Astrocyte (in vitro differentiated cells and primary cell): Measurements from ENCODE around the gene GRID2. TPM values are rescaled to one million over a fixed set of nuclear protein-coding genes. Genes with fewer than 3 reads are reported as not detected.

Source experiments
- DNase-seq: peaks from one replicate; pipeline ENCODE4 v3.0.0-alpha.2; 2010; ENCODE audit warnings: low read depth
- FAIRE-seq: peaks from 2 replicates; lab custom pipeline; 2011; peaks lifted over from hg19 to GRCh38; lab: Jason Lieb, UNC
- H2AFZ ChIP-seq: 2 replicates; pipeline ENCODE4 v1.6.0; 2012; ENCODE audit warnings: low read depth, low read length, inconsistent platforms
- H3K27ac ChIP-seq: 2 replicates; pipeline ENCODE4 v1.5.1; 2011; ENCODE audit warnings: low read depth, low read length, inconsistent platforms
- H3K27me3 ChIP-seq: 2 replicates; pipeline ENCODE4 v1.6.0; 2011; ENCODE audit warnings: low read length, inconsistent platforms; ENCODE audit not compliant: insufficient read depth
- H3K36me3 ChIP-seq: 2 replicates; pipeline ENCODE4 v1.5.1; 2011; ENCODE audit warnings: low read length, inconsistent platforms; ENCODE audit not compliant: insufficient read depth
- H3K4me1 ChIP-seq: 2 replicates; pipeline ENCODE4 v1.5.1; 2011; ENCODE audit warnings: low read length, inconsistent platforms; ENCODE audit not compliant: insufficient read depth
- H3K4me2 ChIP-seq: 2 replicates; pipeline ENCODE4 v1.6.0; 2012; ENCODE audit warnings: low read length, inconsistent platforms
- H3K4me3 ChIP-seq: 2 replicates; pipeline ENCODE4 v1.5.1; 2011; ENCODE audit warnings: low read depth, mild to moderate bottlenecking, low read length, inconsistent platforms; ENCODE audit not compliant: insufficient read depth
- H3K79me2 ChIP-seq: 2 replicates; pipeline ENCODE4 v1.6.0; 2012; ENCODE audit warnings: mild to moderate bottlenecking, low read length, inconsistent platforms; ENCODE audit not compliant: insufficient read depth
- H3K9ac ChIP-seq: 2 replicates; pipeline ENCODE4 v1.6.0; 2012; ENCODE audit warnings: mild to moderate bottlenecking, low read length, inconsistent platforms
- H3K9me3 ChIP-seq: 2 replicates; pipeline ENCODE4 v1.5.1; 2012; ENCODE audit warnings: low read depth, mild to moderate bottlenecking, low read length, inconsistent platforms; ENCODE audit not compliant: insufficient read depth
- H4K20me1 ChIP-seq: 2 replicates; pipeline ENCODE4 v1.6.0; 2012; ENCODE audit warnings: low read length, inconsistent platforms; ENCODE audit not compliant: insufficient read depth
- H3K27ac Mint-ChIP-seq: one replicate; pipeline ENCODE4 v1.8.0; 2021; ENCODE audit warnings: mild to moderate bottlenecking, mixed read lengths; ENCODE audit not compliant: unreplicated experiment
- H3K27me3 Mint-ChIP-seq: one replicate; pipeline ENCODE4 v1.8.0; 2021; ENCODE audit warnings: low read depth, mixed read lengths; ENCODE audit not compliant: unreplicated experiment
- H3K36me3 Mint-ChIP-seq: one replicate; pipeline ENCODE4 v1.8.0; 2021; ENCODE audit warnings: low read depth, mixed read lengths; ENCODE audit not compliant: unreplicated experiment
- H3K4me1 Mint-ChIP-seq: one replicate; pipeline ENCODE4 v1.8.0; 2021; ENCODE audit warnings: low read depth, mixed read lengths; ENCODE audit not compliant: unreplicated experiment
- H3K4me3 Mint-ChIP-seq: one replicate; pipeline ENCODE4 v1.8.0; 2021; ENCODE audit warnings: mild to moderate bottlenecking, moderate library complexity, mixed read lengths; ENCODE audit not compliant: unreplicated experiment
- H3K9me3 Mint-ChIP-seq: one replicate; pipeline ENCODE4 v1.8.0; 2021; ENCODE audit warnings: mild to moderate bottlenecking, mixed read lengths; ENCODE audit not compliant: unreplicated experiment
- EZH2 ChIP-seq: IDR thresholded peaks from 2 replicates; pipeline ENCODE4 v1.6.1; 2012; ENCODE audit warnings: mild to moderate bottlenecking, low read length, inconsistent platforms; ENCODE audit not compliant: insufficient read depth
- total RNA-seq: library from RNA; stranded (reverse); gene quantifications from 2 replicates; pipeline ENCODE4 v1.2.1, GENCODE V29; 2021
- TF ChIP-seq, protein P1 (sequence below): IDR thresholded peaks from 2 replicates; pipeline ENCODE4 v1.5.1; 2011; ENCODE audit warnings: low read depth, mild to moderate bottlenecking, inconsistent platforms, low read length, moderate library complexity; ENCODE audit not compliant: insufficient read depth

GRID2 gene
- total RNA-seq, 1 donor from 2014 or later, result 0.14 TPM

DNA sequence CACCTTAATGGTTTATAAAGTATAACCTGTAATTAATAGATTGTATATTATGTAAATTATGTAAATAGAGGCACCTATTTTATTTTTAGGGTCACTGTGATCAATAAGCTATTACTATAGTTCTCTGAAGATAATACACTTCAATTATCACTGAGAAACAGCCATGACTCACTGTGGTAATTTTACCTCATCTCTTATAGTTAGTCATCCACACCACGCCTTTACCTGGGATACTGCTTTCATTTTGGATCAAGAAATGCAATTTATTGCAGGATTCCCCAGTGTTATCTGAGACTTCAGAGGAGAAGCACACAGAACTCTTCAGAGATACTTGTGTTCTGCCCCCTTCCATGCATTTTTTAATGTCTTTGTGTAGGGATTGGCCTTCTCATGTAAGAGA lies 1176.7 kb downstream of the GRID2 start:
- no peak overlapping the region for H3K4me3 Mint-ChIP-seq
- Histone ChIP-seq H3K4me2 (no peak overlapping the region), H3K9ac (no peak overlapping the region), H2AFZ (no peak overlapping the region), H3K27ac (no peak overlapping the region), H3K79me2 (no peaks in the 10 kb centered on the region), H3K36me3 (no peaks in the 10 kb centered on the region), H3K9me3 (no peaks in the 10 kb centered on the region), H3K27me3 (no peaks in the 10 kb centered on the region), H3K4me3 (no peak overlapping the region), H3K4me1 (no peaks in the 10 kb centered on the region), H4K20me1 (no peaks in the 10 kb centered on the region)
- no peaks in the 10 kb centered on the region for H3K4me1 Mint-ChIP-seq
- no peaks in the 10 kb centered on the region for H3K9me3 Mint-ChIP-seq
- H3K27me3 Mint-ChIP-seq, result no peaks in the 10 kb centered on the region
- DNase-seq (no peak), FAIRE-seq (no peak)
- TF ChIP-seq, protein P1, sequence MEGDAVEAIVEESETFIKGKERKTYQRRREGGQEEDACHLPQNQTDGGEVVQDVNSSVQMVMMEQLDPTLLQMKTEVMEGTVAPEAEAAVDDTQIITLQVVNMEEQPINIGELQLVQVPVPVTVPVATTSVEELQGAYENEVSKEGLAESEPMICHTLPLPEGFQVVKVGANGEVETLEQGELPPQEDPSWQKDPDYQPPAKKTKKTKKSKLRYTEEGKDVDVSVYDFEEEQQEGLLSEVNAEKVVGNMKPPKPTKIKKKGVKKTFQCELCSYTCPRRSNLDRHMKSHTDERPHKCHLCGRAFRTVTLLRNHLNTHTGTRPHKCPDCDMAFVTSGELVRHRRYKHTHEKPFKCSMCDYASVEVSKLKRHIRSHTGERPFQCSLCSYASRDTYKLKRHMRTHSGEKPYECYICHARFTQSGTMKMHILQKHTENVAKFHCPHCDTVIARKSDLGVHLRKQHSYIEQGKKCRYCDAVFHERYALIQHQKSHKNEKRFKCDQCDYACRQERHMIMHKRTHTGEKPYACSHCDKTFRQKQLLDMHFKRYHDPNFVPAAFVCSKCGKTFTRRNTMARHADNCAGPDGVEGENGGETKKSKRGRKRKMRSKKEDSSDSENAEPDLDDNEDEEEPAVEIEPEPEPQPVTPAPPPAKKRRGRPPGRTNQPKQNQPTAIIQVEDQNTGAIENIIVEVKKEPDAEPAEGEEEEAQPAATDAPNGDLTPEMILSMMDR, result no peak
- no peak for TF ChIP-seq EZH2
- no peaks in the 10 kb centered on the region for H3K36me3 Mint-ChIP-seq
- H3K27ac Mint-ChIP-seq, result no peak overlapping the region

DNA sequence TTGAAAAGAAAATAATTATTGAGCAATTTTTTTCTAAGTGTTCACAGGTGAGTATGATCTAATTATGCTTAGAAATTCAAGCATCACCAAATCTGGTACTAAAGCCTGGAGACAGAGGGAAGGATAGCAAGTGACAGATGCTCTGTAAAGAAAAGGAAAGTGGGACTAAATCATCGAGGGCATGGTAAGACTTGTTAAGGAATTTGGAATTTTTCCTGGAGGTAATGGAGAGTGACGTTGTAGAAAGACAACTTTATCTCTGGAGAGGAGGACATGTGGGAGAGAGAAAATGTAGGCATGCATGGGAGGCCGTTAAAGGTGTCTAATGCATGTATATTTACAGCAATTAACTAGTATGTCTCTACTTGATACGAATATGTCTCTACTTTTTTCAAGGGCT lies 1191.6 kb downstream of the GRID2 start:
- Mint-ChIP-seq H3K9me3 (no peaks in the 10 kb centered on the region), H3K27ac (no peak overlapping the region), H3K27me3 (no peaks in the 10 kb centered on the region), H3K4me1 (no peaks in the 10 kb centered on the region), H3K4me3 (no peak overlapping the region), H3K36me3 (no peaks in the 10 kb centered on the region)
- H3K27ac ChIP-seq, result no peak overlapping the region
- H3K9me3 ChIP-seq, result no peaks in the 10 kb centered on the region
- H3K9ac ChIP-seq, result no peak overlapping the region
- TF ChIP-seq EZH2, result no peak
- TF ChIP-seq, protein P1, result no peak
- no peak overlapping the region for H2AFZ ChIP-seq
- no peaks in the 10 kb centered on the region for H3K79me2 ChIP-seq
- FAIRE-seq (no peak), DNase-seq (no peak)
- H3K4me2 ChIP-seq, result no peak overlapping the region
- no peaks in the 10 kb centered on the region for H3K4me1 ChIP-seq
- H3K36me3 ChIP-seq, result no peaks in the 10 kb centered on the region
- H3K4me3 ChIP-seq, result no peak overlapping the region
- H3K27me3 ChIP-seq, result no peaks in the 10 kb centered on the region
- no peaks in the 10 kb centered on the region for H4K20me1 ChIP-seq

DNA sequence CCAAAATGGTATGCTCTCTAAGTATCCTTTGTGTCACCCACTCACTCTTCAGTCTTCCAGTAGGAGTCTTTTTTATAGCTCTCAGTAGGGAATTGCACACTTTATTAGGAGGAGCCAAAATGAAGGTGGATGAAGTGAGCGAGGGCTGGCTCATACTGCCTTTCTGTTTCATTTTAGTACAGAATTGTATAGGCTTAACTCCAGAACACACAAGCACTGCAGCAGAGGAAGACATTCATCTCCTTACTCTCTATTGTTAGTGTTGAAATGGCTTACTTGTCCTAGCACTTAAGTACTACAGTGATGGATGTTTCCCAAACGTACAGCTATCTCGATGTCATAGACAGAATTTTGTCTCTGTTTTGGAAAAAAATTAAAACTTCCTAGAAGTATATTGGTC lies 1197.5 kb downstream of the GRID2 start:
- H3K36me3 Mint-ChIP-seq, result no peaks in the 10 kb centered on the region
- Histone ChIP-seq H3K79me2 (no peaks in the 10 kb centered on the region), H3K9ac (no peak overlapping the region), H3K4me2 (no peak overlapping the region), H3K27ac (no peak overlapping the region), H3K4me3 (no peak overlapping the region), H2AFZ (no peak overlapping the region), H4K20me1 (no peaks in the 10 kb centered on the region), H3K36me3 (no peaks in the 10 kb centered on the region), H3K9me3 (no peaks in the 10 kb centered on the region), H3K27me3 (no peaks in the 10 kb centered on the region), H3K4me1 (no peaks in the 10 kb centered on the region)
- DNase-seq (no peak), FAIRE-seq (no peak)
- H3K4me3 Mint-ChIP-seq, result no peak overlapping the region
- no peaks in the 10 kb centered on the region for H3K4me1 Mint-ChIP-seq
- no peak overlapping the region for H3K27ac Mint-ChIP-seq
- TF ChIP-seq, protein P1, result no peak
- no peak for TF ChIP-seq EZH2
- H3K9me3 Mint-ChIP-seq, result no peaks in the 10 kb centered on the region
- H3K27me3 Mint-ChIP-seq, result no peaks in the 10 kb centered on the region
